ENCODE results near the gene DMRTA1.

DNA sequence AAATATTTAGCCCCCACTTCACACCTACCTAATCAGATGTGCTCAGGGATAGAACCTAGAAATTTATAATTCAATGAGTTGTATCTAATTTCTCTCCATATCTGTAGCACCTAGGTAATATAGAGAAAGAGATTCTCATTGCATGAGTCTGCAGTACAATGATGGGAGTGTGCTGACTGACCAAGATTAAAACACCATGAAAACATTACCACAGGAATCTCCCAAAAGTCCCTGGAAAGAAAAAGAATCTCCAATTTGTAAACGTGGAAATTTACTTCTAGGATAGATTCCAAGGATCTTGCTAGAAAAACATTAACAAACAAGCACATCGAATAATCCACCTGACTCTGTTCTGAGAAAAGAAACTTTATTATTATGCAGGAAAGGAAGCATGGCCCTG, 45.0 kb upstream of the DMRTA1 start:
- TF ChIP-seq, protein P1, sequence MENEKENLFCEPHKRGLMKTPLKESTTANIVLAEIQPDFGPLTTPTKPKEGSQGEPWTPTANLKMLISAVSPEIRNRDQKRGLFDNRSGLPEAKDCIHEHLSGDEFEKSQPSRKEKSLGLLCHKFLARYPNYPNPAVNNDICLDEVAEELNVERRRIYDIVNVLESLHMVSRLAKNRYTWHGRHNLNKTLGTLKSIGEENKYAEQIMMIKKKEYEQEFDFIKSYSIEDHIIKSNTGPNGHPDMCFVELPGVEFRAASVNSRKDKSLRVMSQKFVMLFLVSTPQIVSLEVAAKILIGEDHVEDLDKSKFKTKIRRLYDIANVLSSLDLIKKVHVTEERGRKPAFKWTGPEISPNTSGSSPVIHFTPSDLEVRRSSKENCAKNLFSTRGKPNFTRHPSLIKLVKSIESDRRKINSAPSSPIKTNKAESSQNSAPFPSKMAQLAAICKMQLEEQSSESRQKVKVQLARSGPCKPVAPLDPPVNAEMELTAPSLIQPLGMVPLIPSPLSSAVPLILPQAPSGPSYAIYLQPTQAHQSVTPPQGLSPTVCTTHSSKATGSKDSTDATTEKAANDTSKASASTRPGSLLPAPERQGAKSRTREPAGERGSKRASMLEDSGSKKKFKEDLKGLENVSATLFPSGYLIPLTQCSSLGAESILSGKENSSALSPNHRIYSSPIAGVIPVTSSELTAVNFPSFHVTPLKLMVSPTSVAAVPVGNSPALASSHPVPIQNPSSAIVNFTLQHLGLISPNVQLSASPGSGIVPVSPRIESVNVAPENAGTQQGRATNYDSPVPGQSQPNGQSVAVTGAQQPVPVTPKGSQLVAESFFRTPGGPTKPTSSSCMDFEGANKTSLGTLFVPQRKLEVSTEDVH (IDR thresholded peaks at IDR 0.05; ENCODE audit: low read depth, partially characterized antibody), result no peak
- TF ChIP-seq, protein P2, sequence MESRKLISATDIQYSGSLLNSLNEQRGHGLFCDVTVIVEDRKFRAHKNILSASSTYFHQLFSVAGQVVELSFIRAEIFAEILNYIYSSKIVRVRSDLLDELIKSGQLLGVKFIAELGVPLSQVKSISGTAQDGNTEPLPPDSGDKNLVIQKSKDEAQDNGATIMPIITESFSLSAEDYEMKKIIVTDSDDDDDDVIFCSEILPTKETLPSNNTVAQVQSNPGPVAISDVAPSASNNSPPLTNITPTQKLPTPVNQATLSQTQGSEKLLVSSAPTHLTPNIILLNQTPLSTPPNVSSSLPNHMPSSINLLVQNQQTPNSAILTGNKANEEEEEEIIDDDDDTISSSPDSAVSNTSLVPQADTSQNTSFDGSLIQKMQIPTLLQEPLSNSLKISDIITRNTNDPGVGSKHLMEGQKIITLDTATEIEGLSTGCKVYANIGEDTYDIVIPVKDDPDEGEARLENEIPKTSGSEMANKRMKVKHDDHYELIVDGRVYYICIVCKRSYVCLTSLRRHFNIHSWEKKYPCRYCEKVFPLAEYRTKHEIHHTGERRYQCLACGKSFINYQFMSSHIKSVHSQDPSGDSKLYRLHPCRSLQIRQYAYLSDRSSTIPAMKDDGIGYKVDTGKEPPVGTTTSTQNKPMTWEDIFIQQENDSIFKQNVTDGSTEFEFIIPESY (IDR thresholded peaks at IDR 0.05), result no peak
- TF ChIP-seq PAX8 (IDR thresholded peaks at IDR 0.05) (no peak), HDAC2 (IDR thresholded peaks at IDR 0.05) (no peak)
- TF ChIP-seq, protein P3, sequence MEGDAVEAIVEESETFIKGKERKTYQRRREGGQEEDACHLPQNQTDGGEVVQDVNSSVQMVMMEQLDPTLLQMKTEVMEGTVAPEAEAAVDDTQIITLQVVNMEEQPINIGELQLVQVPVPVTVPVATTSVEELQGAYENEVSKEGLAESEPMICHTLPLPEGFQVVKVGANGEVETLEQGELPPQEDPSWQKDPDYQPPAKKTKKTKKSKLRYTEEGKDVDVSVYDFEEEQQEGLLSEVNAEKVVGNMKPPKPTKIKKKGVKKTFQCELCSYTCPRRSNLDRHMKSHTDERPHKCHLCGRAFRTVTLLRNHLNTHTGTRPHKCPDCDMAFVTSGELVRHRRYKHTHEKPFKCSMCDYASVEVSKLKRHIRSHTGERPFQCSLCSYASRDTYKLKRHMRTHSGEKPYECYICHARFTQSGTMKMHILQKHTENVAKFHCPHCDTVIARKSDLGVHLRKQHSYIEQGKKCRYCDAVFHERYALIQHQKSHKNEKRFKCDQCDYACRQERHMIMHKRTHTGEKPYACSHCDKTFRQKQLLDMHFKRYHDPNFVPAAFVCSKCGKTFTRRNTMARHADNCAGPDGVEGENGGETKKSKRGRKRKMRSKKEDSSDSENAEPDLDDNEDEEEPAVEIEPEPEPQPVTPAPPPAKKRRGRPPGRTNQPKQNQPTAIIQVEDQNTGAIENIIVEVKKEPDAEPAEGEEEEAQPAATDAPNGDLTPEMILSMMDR (IDR thresholded peaks at IDR 0.05 in 2 of 3, conservative IDR thresholded peaks at IDR 0.05 in 1 of 3; ENCODE audit: control insufficient read depth in 2 of 3, extremely low read depth in 1 of 3, insufficient read depth in 1 of 3, low read depth in 3 of 3, low read length in 3 of 3), result no peak

All from GM12878 (cell line).